Endothelial cell of umbilical vein (primary cell): ENCODE results near the gene SMARCA2. TPM values are rescaled to one million over a fixed set of nuclear protein-coding genes. Genes with fewer than 3 reads are reported as not detected.

Source experiments
- BruUV-seq: library from RNA; stranded (reverse); fragments of 400-500 nt; replicated peaks from 2 replicates; lab custom pipeline; 2021; lab: Mats Ljungman, UMichigan
- CTCF ChIA-PET: fragments of 300-600, 350-600 bp; sonication (Branson Sonifier 250); formaldehyde crosslinking; loops from one replicate; lab custom pipeline; 2021; ENCODE audit warnings: antibody characterized with exemption, inconsistent platforms; lab: Charles Lee
- POLR2A ChIA-PET: fragments of 300-600, 350-600 bp; sonication (Branson Sonifier 250); formaldehyde crosslinking; loops from one replicate; lab custom pipeline; 2021; ENCODE audit warnings: antibody characterized with exemption, inconsistent platforms; lab: Charles Lee
- DNase-seq: peaks from one replicate; pipeline ENCODE4 v3.0.0-alpha.2; 2011; ENCODE audit warnings: low read depth, low spot score
- FAIRE-seq: peaks from 2 replicates; lab custom pipeline; 2011; peaks lifted over from hg19 to GRCh38; lab: Jason Lieb, UNC
- H2AFZ ChIP-seq: 2 replicates; pipeline ENCODE4 v1.6.0; 2012; ENCODE audit warnings: low read depth, low read length, control low read depth, inconsistent platforms
- H3K27ac ChIP-seq: 2 replicates; pipeline ENCODE4 v1.5.1; 2011; ENCODE audit warnings: low read depth, mild to moderate bottlenecking, control low read depth, low read length, moderate library complexity; ENCODE audit not compliant: insufficient read depth
- H3K27me3 ChIP-seq, 2 experiments: 2 replicates each; pipeline versions ENCODE4 v1.6.0 to v1.6.1; 2011; ENCODE audit warnings: low read length in 2 of 2, mixed read lengths in 1 of 2; ENCODE audit not compliant: control insufficient read depth in 2 of 2, insufficient read depth in 2 of 2
- H3K36me3 ChIP-seq, 2 experiments: 2 replicates in 1 of 2; 3 replicates in 1 of 2; pipeline ENCODE4 v1.5.1; 2011; ENCODE audit warnings: low read length in 2 of 2, mild to moderate bottlenecking in 1 of 2, moderate library complexity in 1 of 2; ENCODE audit not compliant: control insufficient read depth in 2 of 2, insufficient read depth in 2 of 2; ENCODE audit errors: extremely low read depth in 1 of 2
- H3K4me1 ChIP-seq: 3 replicates; pipeline ENCODE4 v1.5.1; 2011; ENCODE audit warnings: mild to moderate bottlenecking, low read length; ENCODE audit not compliant: control insufficient read depth, insufficient read depth; ENCODE audit errors: extremely low read depth
- H3K4me2 ChIP-seq: 2 replicates; pipeline ENCODE4 v1.6.1; 2011; ENCODE audit warnings: low read length, control low read depth, mixed read lengths; ENCODE audit not compliant: insufficient read depth
- H3K4me3 ChIP-seq, 3 experiments: fragments of 200-600 bp in 1 of 3; sonication (generic), shearing (Covaris generic) in 1 of 3; replicated peaks in 1 of 3; 2 replicates each; pipeline ENCODE4 v1.5.1; 2011 to 2016; ENCODE audit warnings: control low read depth in 3 of 3, low read length in 3 of 3, mild to moderate bottlenecking in 2 of 3, inconsistent platforms in 1 of 3, low read depth in 1 of 3, moderate library complexity in 1 of 3; ENCODE audit not compliant: insufficient read depth in 1 of 3
- H3K79me2 ChIP-seq: 2 replicates; pipeline ENCODE4 v1.6.0; 2012; ENCODE audit warnings: low read length, inconsistent platforms; ENCODE audit not compliant: control insufficient read depth, insufficient read depth
- H3K9ac ChIP-seq: replicated peaks from 2 replicates; pipeline ENCODE3; 2011; ENCODE audit warnings: low read length, control low read depth; ENCODE audit not compliant: insufficient read depth; ENCODE audit errors: extremely low read depth
- H3K9me1 ChIP-seq: replicated peaks from 3 replicates; pipeline ENCODE4 v1.6.0; 2011; ENCODE audit warnings: mild to moderate bottlenecking, low read length; ENCODE audit not compliant: control insufficient read depth, insufficient read depth; ENCODE audit errors: extremely low read depth
- H3K9me3 ChIP-seq: replicated peaks from 2 replicates; pipeline ENCODE4 v1.5.1; 2012; ENCODE audit warnings: low read length, inconsistent platforms; ENCODE audit not compliant: control insufficient read depth, insufficient read depth
- H4K20me1 ChIP-seq: replicated peaks from 2 replicates; pipeline ENCODE3; 2011; ENCODE audit warnings: mild to moderate bottlenecking, low read length; ENCODE audit not compliant: control insufficient read depth, insufficient read depth; ENCODE audit errors: extremely low read depth
- CTCF ChIP-seq, 2 donors: IDR thresholded peaks; 1 replicate in 1 of 2; 2 replicates in 1 of 2; pipeline ENCODE4 v1.5.1; 2011; ENCODE audit warnings: low read length in 2 of 2, mild to moderate bottlenecking in 2 of 2, moderate library complexity in 2 of 2, control low read depth in 1 of 2, inconsistent platforms in 1 of 2, low read depth in 1 of 2; ENCODE audit not compliant: insufficient read depth in 1 of 2; ENCODE audit errors: extremely low read depth in 1 of 2
- EZH2 ChIP-seq: IDR thresholded peaks from 2 replicates; pipeline ENCODE4 v1.6.1; 2012; ENCODE audit warnings: borderline replicate concordance, low read depth, mild to moderate bottlenecking, moderate library complexity, low read length, inconsistent platforms; ENCODE audit not compliant: severe bottlenecking
- FOS ChIP-seq: IDR thresholded peaks from 2 replicates; pipeline ENCODE4 v1.6.1; 2011; ENCODE audit warnings: mild to moderate bottlenecking, low read length, moderate library complexity, borderline replicate concordance; ENCODE audit not compliant: insufficient read depth
- GATA2 ChIP-seq: IDR thresholded peaks from 2 replicates; pipeline ENCODE4 v1.7.0; 2011; ENCODE audit warnings: low read depth, mild to moderate bottlenecking, moderate library complexity, mixed read lengths, low read length; ENCODE audit not compliant: insufficient read length, insufficient read depth
- JUN ChIP-seq: IDR thresholded peaks from 2 replicates; pipeline ENCODE4 v1.6.1; 2011; ENCODE audit warnings: borderline replicate concordance, low read depth; ENCODE audit not compliant: insufficient read length, insufficient read depth
- MAX ChIP-seq: IDR thresholded peaks from 2 replicates; pipeline ENCODE4 v1.6.1; 2011; ENCODE audit not compliant: insufficient read depth, insufficient read length
- MYC ChIP-seq: IDR thresholded peaks from one replicate; pipeline ENCODE4 v1.6.1; 2011; ENCODE audit warnings: mild to moderate bottlenecking, low read depth, low read length
- POLR2A ChIP-seq: IDR thresholded peaks from 2 replicates; pipeline ENCODE4 v1.6.1; 2012; ENCODE audit warnings: low read depth, mild to moderate bottlenecking, control low read depth, low read length
- POLR2AphosphoS5 ChIP-seq: IDR thresholded peaks from 2 replicates; pipeline ENCODE4 v1.6.1; 2012; ENCODE audit warnings: low read depth, mild to moderate bottlenecking, control low read depth, low read length, moderate library complexity; ENCODE audit not compliant: insufficient read depth
- dilution Hi-C: fragments of 300-500 bp; cut with MboI; formaldehyde crosslinking; loops from one replicate; pipeline ENCODE4 v1.15.0; 2019; ENCODE audit warnings: low sequenced_read_pairs; ENCODE audit not compliant: extremely low pct_ligation_motif_present
- intact Hi-C: fragments of 100-400 bp; cut with micrococcal nuclease; formaldehyde crosslinking; loops from one replicate; pipeline ENCODE4 v1.10.0; 2022
- polyA plus RNA-seq, 4 experiments: library from polyadenylated mRNA; depleted of rRNA in 3 of 4; stranded (reverse) in 3 of 4; unstranded in 1 of 4; fragments of >200 nt; gene quantifications; 2 replicates each; pipeline versions ENCODE4 v1.2.1 to v1.2.3, GENCODE V29; 2011 to 2012; ENCODE audit warnings: missing spikeins in 1 of 4
- total RNA-seq: library from RNA; stranded (reverse); gene quantifications from 2 replicates; pipeline ENCODE4 v1.2.3, GENCODE V29; 2021

The SMARCA2 gene
- total and polyA plus RNA-seq, 2 donors (not counting 3 experiments of a cell fraction or from before 2014, with no cell fraction given) = 54.5 to 79.9 TPM

- no peak overlapping the region for H2AFZ ChIP-seq
- DNase-seq = no peak
- H3K79me2 ChIP-seq = no peaks in the 10 kb centered on the region
- H4K20me1 ChIP-seq = no peaks in the 10 kb centered on the region
- H3K4me2 ChIP-seq = no peak overlapping the region
- TF ChIP-seq MYC = no peak
- no peak for TF ChIP-seq POLR2A
- TF ChIP-seq FOS = no peak
- no peak for TF ChIP-seq POLR2AphosphoS5
- no peak for TF ChIP-seq JUN
- TF ChIP-seq CTCF (IDR thresholded peaks at IDR 0.05; ENCODE audit: extremely low read depth in 1 of 2, insufficient read depth in 1 of 2, low read depth in 1 of 2, low read length in 2 of 2) = no peak
- no peak for TF ChIP-seq MAX
- no peak for TF ChIP-seq EZH2
- TF ChIP-seq GATA2 = no peak
- H3K9me3 ChIP-seq = no peaks in the 10 kb centered on the region
- dilution Hi-C loops (no loop called here), intact Hi-C loops (no loop called here)
- ChIA-PET CTCF (no interaction called here), POLR2A (no interaction called here)
- FAIRE-seq = no peak
- BruUV-seq = no TSS peak
- H3K36me3 ChIP-seq = peaks cover 0 to 7% of the 10 kb centered on the region in 2 experiments
- no peaks in the 10 kb centered on the region for H3K27me3 ChIP-seq
- no peak overlapping the region for H3K9ac ChIP-seq
- H3K4me1 ChIP-seq = no peaks in the 10 kb centered on the region
- no peak overlapping the region for H3K4me3 ChIP-seq
- no peak overlapping the region for H3K27ac ChIP-seq
- H3K9me1 ChIP-seq = no peaks in the 10 kb centered on the region
Observed at GRCh38 chr9:2169035-2169434, 153.9 kb downstream of the SMARCA2 start.
